IMR-90 (cell line): Measurements from ENCODE around the gene AADACL4. TPM values are rescaled to one million over a fixed set of nuclear protein-coding genes. Genes with fewer than 3 reads are reported as not detected.

Experiments used
- ATAC-seq: fragments of 200-7000 bp; cut with Tn5 transposase; 2 replicates; pipeline ENCODE4 v1.9.1; 2020; ENCODE audit warnings: low read depth, mild to moderate bottlenecking, moderate library complexity
- BruUV-seq: library from RNA; stranded (reverse); fragments of 400-500 nt; replicated peaks from 2 replicates; lab custom pipeline; 2021; lab: Mats Ljungman, UMichigan
- CTCF ChIA-PET: fragments of 300-600 bp; formaldehyde crosslinking; extraction: SDS; loops from one replicate; lab custom pipeline; 2021; ENCODE audit warnings: antibody characterized with exemption; lab: Yijun Ruan, JAX
- POLR2A ChIA-PET: fragments of 300-600 bp; sonication (Branson Sonifier 250); formaldehyde crosslinking; loops from one replicate; lab custom pipeline; 2022; ENCODE audit warnings: antibody characterized with exemption; ENCODE audit not compliant: unreplicated experiment; lab: Charles Lee
- DNase-seq: peaks from one replicate; pipeline ENCODE4 v3.0.0; 2013
- H2AFZ ChIP-seq: replicated peaks from 2 replicates; pipeline ENCODE3; 2013; ENCODE audit warnings: low read length, mild to moderate bottlenecking; ENCODE audit not compliant: poor library complexity
- H2AK5ac ChIP-seq: 2 replicates; pipeline ENCODE4 v1.6.1; 2013; ENCODE audit warnings: low read depth, low read length, inconsistent platforms
- H2AK9ac ChIP-seq: replicated peaks from 2 replicates; pipeline ENCODE3; 2013; ENCODE audit warnings: mild to moderate bottlenecking, low read depth, low read length, moderate library complexity; ENCODE audit not compliant: poor library complexity
- H2BK120ac ChIP-seq: 2 replicates; pipeline ENCODE4 v1.6.1; 2013; ENCODE audit warnings: low read depth, low read length, inconsistent platforms
- H2BK15ac ChIP-seq: 3 replicates; pipeline ENCODE4 v1.6.1; 2013; ENCODE audit warnings: low read depth, low read length, inconsistent platforms
- H2BK20ac ChIP-seq: 2 replicates; pipeline ENCODE4 v1.6.1; 2013; ENCODE audit warnings: low read depth, mild to moderate bottlenecking, inconsistent platforms, low read length, moderate library complexity
- H2BK5ac ChIP-seq: 2 replicates; pipeline ENCODE4 v1.6.1; 2013; ENCODE audit warnings: mild to moderate bottlenecking, low read depth, low read length, inconsistent platforms; ENCODE audit not compliant: poor library complexity, severe bottlenecking
- H3K14ac ChIP-seq: replicated peaks from 2 replicates; pipeline ENCODE4 v1.6.1; 2013; ENCODE audit warnings: low read depth, low read length, inconsistent platforms
- H3K18ac ChIP-seq: 2 replicates; pipeline ENCODE4 v1.6.1; 2013; ENCODE audit warnings: low read depth, low read length, control low read depth
- H3K23ac ChIP-seq: 2 replicates; pipeline ENCODE4 v1.6.1; 2013; ENCODE audit warnings: low read depth, low read length, inconsistent platforms
- H3K27ac ChIP-seq: 2 replicates; pipeline ENCODE4 v1.5.1; 2013; ENCODE audit warnings: mild to moderate bottlenecking, control low read depth, low read length; ENCODE audit not compliant: insufficient read depth
- H3K27me3 ChIP-seq: 2 replicates; pipeline ENCODE4 v1.6.1; 2013; ENCODE audit warnings: low read length; ENCODE audit not compliant: control insufficient read depth, insufficient read depth
- H3K36me3 ChIP-seq: 2 replicates; pipeline ENCODE4 v1.6.1; 2013; ENCODE audit warnings: low read length, mixed read lengths; ENCODE audit not compliant: control insufficient read depth, insufficient read depth
- H3K4ac ChIP-seq: 2 replicates; pipeline ENCODE4 v1.6.1; 2013; ENCODE audit warnings: low read depth, low read length, inconsistent platforms
- H3K4me1 ChIP-seq: 2 replicates; pipeline ENCODE4 v1.6.1; 2013; ENCODE audit warnings: low read length, mixed read lengths; ENCODE audit not compliant: control insufficient read depth, insufficient read depth
- H3K4me2 ChIP-seq: 2 replicates; pipeline ENCODE4 v1.6.1; 2013; ENCODE audit warnings: low read depth, mild to moderate bottlenecking, control low read depth, low read length, moderate library complexity
- H3K4me3 ChIP-seq: 2 replicates; pipeline ENCODE4 v1.5.1; 2013; ENCODE audit warnings: low read depth, mild to moderate bottlenecking, control low read depth, low read length, moderate library complexity; ENCODE audit not compliant: insufficient read depth
- H3K56ac ChIP-seq: 2 replicates; pipeline ENCODE4 v1.6.1; 2013; ENCODE audit warnings: low read length, inconsistent platforms; ENCODE audit not compliant: insufficient read depth; ENCODE audit errors: extremely low read depth
- H3K79me1 ChIP-seq, 2 experiments: 2 replicates each; pipeline ENCODE4 v1.6.1; 2013; ENCODE audit warnings: low read length in 2 of 2, inconsistent platforms in 1 of 2, low read depth in 1 of 2
- H3K9ac ChIP-seq: 2 replicates; pipeline ENCODE4 v1.6.1; 2013; ENCODE audit warnings: low read depth, low read length, control low read depth
- H3K9me1 ChIP-seq: 2 replicates; pipeline ENCODE4 v1.6.1; 2013; ENCODE audit warnings: low read length, inconsistent platforms; ENCODE audit not compliant: insufficient read depth
- H3K9me3 ChIP-seq: 2 replicates; pipeline ENCODE4 v1.6.1; 2013; ENCODE audit warnings: low read length; ENCODE audit not compliant: control insufficient read depth, insufficient read depth
- H4K20me1 ChIP-seq: 2 replicates; pipeline ENCODE4 v1.6.1; 2013; ENCODE audit warnings: low read length, inconsistent platforms; ENCODE audit not compliant: insufficient read depth
- H4K5ac ChIP-seq: 2 replicates; pipeline ENCODE4 v1.6.1; 2013; ENCODE audit warnings: mild to moderate bottlenecking, low read depth, low read length, control low read depth
- H4K8ac ChIP-seq, 2 experiments: 2 replicates each; pipeline ENCODE4 v1.6.1; 2013; ENCODE audit warnings: low read depth in 2 of 2, low read length in 2 of 2, control low read depth in 1 of 2, inconsistent platforms in 1 of 2
- H4K91ac ChIP-seq: 2 replicates; pipeline ENCODE4 v1.6.1; 2013; ENCODE audit warnings: low read depth, low read length, inconsistent platforms; ENCODE audit not compliant: insufficient read depth
- CEBPB ChIP-seq: IDR thresholded peaks from 2 replicates; pipeline ENCODE4 v1.6.1; 2012; ENCODE audit warnings: low read depth, low read length, improper control_type of control experiment
- FOS ChIP-seq: fragments of 150-350 bp; IDR thresholded peaks from 2 replicates; pipeline ENCODE4 v1.6.1; 2016; ENCODE audit warnings: low read depth, low read length
- MXI1 ChIP-seq: IDR thresholded peaks from 2 replicates; pipeline ENCODE4 v1.6.1; 2012; ENCODE audit warnings: low read depth, mild to moderate bottlenecking, low read length, moderate library complexity, borderline replicate concordance
- NFE2L2 ChIP-seq: fragments of 150-350 bp; IDR thresholded peaks from 2 replicates; pipeline ENCODE4 v1.6.1; 2016; ENCODE audit warnings: low read depth, mild to moderate bottlenecking, low read length
- RAD21 ChIP-seq: IDR thresholded peaks from 2 replicates; pipeline ENCODE4 v1.6.1; 2012; ENCODE audit warnings: low read length, improper control_type of control experiment
- SMC3 ChIP-seq: fragments of 150-350 bp; IDR thresholded peaks from 2 replicates; pipeline ENCODE4 v1.6.1; 2016; ENCODE audit warnings: low read depth, mild to moderate bottlenecking, antibody characterized with exemption, low read length, moderate library complexity
- WGBS, 2 experiments: methylation state at CpG; one replicate each; pipeline versions ENCODE4 v1.1.5 to v1.1.7; 2013; ENCODE audit warnings: missing lambda C conversion rate in 2 of 2; ENCODE audit not compliant: insufficient read length in 1 of 2; ENCODE audit errors: extremely low coverage in 2 of 2; 5-methylcytosine and 5-hydroxymethylcytosine counted together
- dilution Hi-C: fragments of 300-500 bp; cut with HindIII; formaldehyde crosslinking; loops from one replicate; pipeline ENCODE4 v1.14.3; 2018; ENCODE audit warnings: low sequenced_read_pairs; ENCODE audit not compliant: unreplicated experiment
- in situ Hi-C: fragments of 300-500 bp; cut with MboI; formaldehyde crosslinking; loops from 3 replicates; pipeline ENCODE4 v1.14.3; 2019; ENCODE audit warnings: low sequenced_read_pairs, inconsistent platforms, mixed read lengths
- intact Hi-C: fragments of 100-400 bp; cut with micrococcal nuclease; formaldehyde crosslinking; loops from 2 replicates; pipeline ENCODE4 v1.10.0; 2022
- polyA plus RNA-seq, 3 experiments: library from polyadenylated mRNA; depleted of rRNA; stranded (reverse); fragments of >200 nt; gene quantifications; 2 replicates each; pipeline ENCODE4 v1.2.3, GENCODE V29; 2012; ENCODE audit warnings: low replicate concordance in 1 of 3
- total RNA-seq: library from RNA; depleted of rRNA; stranded (reverse); fragments of >200 nt; gene quantifications from 2 replicates; pipeline ENCODE4 v1.2.3, GENCODE V29; 2012

AADACL4 gene
- total and polyA plus RNA-seq, 2 of the 4 experiments (the other 2 are of a cell fraction) = not detected

DNA sequence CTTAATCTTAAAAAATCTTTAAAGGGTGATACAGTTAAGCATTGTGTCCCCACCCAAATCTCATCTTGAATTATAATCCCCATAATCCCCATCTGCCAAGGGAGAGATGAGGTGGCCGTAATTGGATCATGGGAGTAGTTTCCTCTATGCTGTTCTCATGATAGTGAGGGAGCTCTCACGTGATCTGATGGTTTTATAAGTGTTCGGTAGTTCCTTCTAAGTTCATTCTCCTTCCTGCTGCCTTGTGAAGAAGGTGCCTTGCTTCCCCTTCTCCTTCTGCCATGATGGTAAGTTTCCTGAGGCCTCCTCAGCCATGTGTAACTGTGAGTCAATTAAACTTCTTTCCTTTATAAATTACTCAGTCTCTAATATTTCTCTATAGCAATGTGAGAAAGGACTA, 36.6 kb upstream of the AADACL4 start:
- no peak overlapping the region for H3K9ac ChIP-seq
- H3K27me3 ChIP-seq = no peaks in the 10 kb centered on the region
- no peak overlapping the region for H3K4me3 ChIP-seq
- H2BK20ac ChIP-seq = no peak overlapping the region
- no peak overlapping the region for H3K14ac ChIP-seq
- no peak overlapping the region for H2BK15ac ChIP-seq
- H3K4me1 ChIP-seq = peaks cover 21% of the 10 kb centered on the region
- peaks cover 9% of the 10 kb centered on the region for H3K36me3 ChIP-seq
- dilution Hi-C loops = no loop called here
- ChIA-PET CTCF (no interaction called here), POLR2A (no interaction called here)
- H3K4ac ChIP-seq = no peak overlapping the region
- no peak overlapping the region for H2AK9ac ChIP-seq
- no peak overlapping the region for H3K4me2 ChIP-seq
- no peak overlapping the region for H2BK5ac ChIP-seq
- no CpG with 5 or more reads among the region's 3 CpGs for WGBS, 2 experiments
- H3K27ac ChIP-seq = no peak overlapping the region
- no peak overlapping the region for H3K23ac ChIP-seq
- H3K79me1 ChIP-seq = peaks cover 6 to 22% of the 10 kb centered on the region in 2 experiments; a peak in 2 of 4 replicates
- H3K9me1 ChIP-seq = peaks cover 14% of the 10 kb centered on the region
- H3K18ac ChIP-seq = no peak overlapping the region
- H2AK5ac ChIP-seq = no peak overlapping the region
- TF ChIP-seq SMC3 (no peak), MXI1 (no peak), CEBPB (no peak), RAD21 (no peak), NFE2L2 (no peak), FOS (no peak)
- no peaks in the 10 kb centered on the region for H3K9me3 ChIP-seq
- no peak overlapping the region for H4K8ac ChIP-seq
- H4K91ac ChIP-seq = no peak overlapping the region
- H4K20me1 ChIP-seq = no peaks in the 10 kb centered on the region
- ATAC-seq = no peak
- no peak overlapping the region for H2BK120ac ChIP-seq
- H4K5ac ChIP-seq = no peak overlapping the region
- no TSS peak for BruUV-seq
- H2AFZ ChIP-seq = no peak overlapping the region
- H3K56ac ChIP-seq = no peak overlapping the region
- no peak for DNase-seq
- in situ Hi-C loops = loop anchor here (25.0 kb wide), 1 partner anchor 195 kb away; no protein-coding TSS in a partner anchor
- intact Hi-C loops = no loop called here
